Measurements from ENCODE around the gene SLC39A13. TPM values are rescaled to one million over a fixed set of nuclear protein-coding genes. Genes with fewer than 3 reads are reported as not detected.

The SLC39A13 gene
- total RNA-seq: 106 and 128 TPM in 2 replicates

DNA sequence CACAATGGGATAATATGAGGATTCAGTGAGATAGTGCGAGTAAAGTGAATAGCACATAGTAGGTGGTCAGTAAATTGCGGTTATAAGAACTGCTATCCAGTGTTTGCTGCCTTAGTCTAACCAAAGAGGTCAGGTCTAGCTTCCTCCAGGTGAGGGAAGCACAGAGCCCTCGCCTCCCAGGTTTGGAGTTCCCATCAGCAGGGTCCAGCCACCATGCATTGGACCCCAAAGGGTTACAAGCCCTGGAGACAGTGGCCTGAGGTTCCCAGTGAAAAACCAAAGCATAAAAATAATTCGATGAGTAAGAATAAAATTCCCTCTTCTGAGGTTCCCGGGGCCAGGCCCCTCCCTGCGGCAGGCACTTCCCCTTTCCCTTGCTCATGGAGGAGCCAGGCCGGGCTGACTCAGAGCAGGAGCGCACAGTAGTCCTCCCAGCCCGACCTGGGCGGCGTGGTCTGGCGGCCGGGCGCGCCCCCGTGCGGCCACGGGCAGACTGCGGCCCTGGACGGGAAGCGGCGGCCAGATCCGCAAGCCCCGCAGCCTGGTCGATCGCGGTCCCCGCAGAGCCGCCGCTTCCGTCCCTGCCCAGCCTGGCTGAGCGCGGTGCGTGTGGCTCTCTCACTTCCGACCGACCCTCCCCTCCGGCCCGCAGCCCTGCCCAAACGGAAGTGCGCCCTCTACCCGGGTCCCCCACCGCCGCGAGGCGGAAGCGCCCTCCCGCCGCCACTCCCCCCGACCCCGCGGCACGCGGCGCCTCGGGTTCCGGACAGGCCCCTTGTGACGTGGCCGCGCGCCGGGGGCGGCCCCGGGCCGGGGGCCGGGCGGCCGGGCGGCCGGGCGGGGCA lies at the start of gene SLC39A13:
Gene SLC39A13, plus strand, starts transcription at position 845 of the 845 bp plus-strand sequence. CDS start 1,505 bp downstream, outside the sequence.

GRCh38 chr11:47378010-47378835 lies 30.2 kb upstream of the SLC39A13 start, which contains the start of gene SPI1:
Gene SPI1, minus strand, starts transcription at chr11:47378547. Its CDS starts 194 bp downstream, at chr11:47378353.

GRCh38 chr11:47426062-47426956 lies 17.9 kb downstream of the SLC39A13 start, which contains the start of gene PSMC3:
Gene PSMC3, minus strand, starts transcription at chr11:47426439. Its CDS starts 160 bp downstream, at chr11:47426279.

DNA sequence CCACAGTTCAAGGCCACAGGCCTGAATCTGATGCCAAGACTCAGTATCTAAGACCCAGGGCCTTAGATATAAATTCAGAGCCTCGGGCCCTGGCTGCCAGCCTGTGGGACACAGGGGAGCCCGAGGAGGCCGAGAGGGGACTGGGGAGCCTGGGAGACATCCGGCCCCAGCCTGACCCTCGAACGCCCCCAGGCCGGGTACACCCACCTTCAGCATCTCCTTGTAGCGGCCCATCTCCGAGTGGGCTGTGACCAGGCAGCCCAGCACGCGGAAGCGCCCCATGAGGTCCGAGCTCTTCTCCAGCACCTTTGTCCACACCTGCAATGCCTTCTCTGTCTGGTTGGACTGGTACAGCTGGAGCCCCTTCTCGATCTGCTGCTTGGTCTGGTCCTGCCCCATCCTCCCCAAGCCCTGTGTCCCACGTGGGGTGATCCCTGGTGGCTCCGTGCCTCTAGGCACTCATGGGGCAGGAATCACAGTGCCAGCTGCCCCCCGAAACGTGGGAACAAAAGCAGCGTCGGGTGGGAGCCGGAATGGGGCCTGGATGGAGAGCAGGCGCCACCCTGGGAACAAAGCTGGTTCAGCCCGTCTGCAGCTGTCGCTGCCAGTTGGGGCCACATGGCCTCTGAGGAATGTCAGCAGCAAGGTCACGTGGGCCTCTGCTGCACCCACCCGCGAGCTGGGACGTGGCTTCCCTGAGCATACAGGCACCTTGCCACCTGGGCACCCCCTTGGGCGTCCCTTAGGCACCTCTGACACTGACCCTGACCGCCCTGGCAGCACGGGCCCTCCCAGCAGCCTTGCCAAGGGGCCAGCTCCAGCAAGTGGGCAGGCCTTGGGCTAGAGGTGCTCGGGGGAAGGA lies 40.4 kb downstream of the SLC39A13 start, which contains the start of gene RAPSN:
Gene RAPSN, minus strand, starts transcription at position 571 of the 862 bp plus-strand sequence. Its CDS starts 172 bp downstream, at position 399.

Other genes starting within 250 kb of the SLC39A13 start
- 80.5 and 82.3 TPM in 2 replicates for gene ARFGAP2, start 231.7 kb upstream of the SLC39A13 start, total RNA-seq
- 18.2 and 25.2 TPM in 2 replicates for gene PACSIN3, start 222.2 kb upstream of the SLC39A13 start, total RNA-seq
- 26.0 and 37.6 TPM in 2 replicates for gene DDB2, start 193.6 kb upstream of the SLC39A13 start, total RNA-seq
- gene ACP2, start 159.8 kb upstream of the SLC39A13 start, total RNA-seq: 23.8 and 27.4 TPM in 2 replicates
- 8.6 and 18.0 TPM in 2 replicates for gene NR1H3, start 150.6 kb upstream of the SLC39A13 start, total RNA-seq
- gene MADD, start 138.5 kb upstream of the SLC39A13 start, total RNA-seq: 17.7 and 18.5 TPM in 2 replicates
- gene MYBPC3, start 55.9 kb upstream of the SLC39A13 start, total RNA-seq: not detected in 2 replicates
- not detected in 2 replicates for gene SPI1, start 30.0 kb upstream of the SLC39A13 start, total RNA-seq
- gene PSMC3, start 17.8 kb downstream of the SLC39A13 start, total RNA-seq: 86.9 and 104 TPM in 2 replicates
- 0.07 and 0.40 TPM in 2 replicates for gene RAPSN, start 40.5 kb downstream of the SLC39A13 start, total RNA-seq
- 95.1 and 97.9 TPM in 2 replicates for gene CELF1, start 144.5 kb downstream of the SLC39A13 start, total RNA-seq
- gene PTPMT1, start 157.0 kb downstream of the SLC39A13 start, total RNA-seq: 52.7 and 62.2 TPM in 2 replicates
- gene KBTBD4, start 170.4 kb downstream of the SLC39A13 start, total RNA-seq: 18.4 and 21.8 TPM in 2 replicates
- 37.5 and 41.7 TPM in 2 replicates for gene NDUFS3, start 170.5 kb downstream of the SLC39A13 start, total RNA-seq
- gene FAM180B, start 178.1 kb downstream of the SLC39A13 start, total RNA-seq: not detected in 2 replicates
- gene C1QTNF4, start 185.8 kb downstream of the SLC39A13 start, total RNA-seq: 0.07 and 0.17 TPM in 2 replicates
- 63.1 and 79.9 TPM in 2 replicates for gene MTCH2, start 234.0 kb downstream of the SLC39A13 start, total RNA-seq

Measured in smooth muscle cell of the pulmonary artery (primary cell).